A549 treated with AZD9567 at 1 μM for 4 hours (cell line): ENCODE measurements around the gene ABCA9. TPM values are rescaled to one million over a fixed set of nuclear protein-coding genes. Genes with fewer than 3 reads are reported as not detected.

ENCODE experiments used
- total RNA-seq: library from RNA; stranded (reverse); fragments of 200-300 nt; extraction: Qiagen RNA extraction; gene quantifications from 5 replicates; pipeline ENCODE4 v1.2.3, GENCODE V29; 2022; ENCODE audit not compliant: insufficient read depth

ABCA9 gene
- 0.02 TPM in 1 of 5 replicates, not detected in the others for total RNA-seq

GRCh38 chr17:69060822-69061221 lies at the start of gene ABCA9:
Gene ABCA9, minus strand, starts transcription at chr17:69060927. Its CDS starts 9,801 bp downstream, at chr17:69051126.

GRCh38 chr17:68955181-68955841 lies 105.4 kb downstream of the ABCA9 start, which contains the start of gene ABCA8:
Gene ABCA8, minus strand, starts transcription at chr17:68955392. Its CDS starts 13,358 bp downstream, at chr17:68942034.

Other genes starting within 250 kb of the ABCA9 start
- 0.16 to 0.42 TPM (median 0.27 TPM) in 4 of 5 replicates, not detected in the other for gene ABCA8, start 105.5 kb downstream of the ABCA9 start, total RNA-seq
- gene ABCA6, start 81.0 kb upstream of the ABCA9 start, total RNA-seq: 0.03 TPM in 1 of 5 replicates, not detected in the others
- gene ABCA10, start 167.9 kb upstream of the ABCA9 start, total RNA-seq: 0.07 to 0.24 TPM (median 0.18 TPM) in 4 of 5 replicates, not detected in the other